Measurements from ENCODE around the gene TAOK1. TPM values are rescaled to one million over a fixed set of nuclear protein-coding genes. Genes with fewer than 3 reads are reported as not detected.

TAOK1 gene
- total and polyA plus RNA-seq, 2 donors (not counting 1 experiment from before 2014, with no cell fraction given): 9.8 to 80.7 TPM

GRCh38 chr17:29384901-29385300 is 5.3 kb upstream of the TAOK1 start:
- Mint-ChIP-seq H3K27me3 (no peaks in the 10 kb centered on the region), H3K27ac (no peak overlapping the region), H3K4me3 (no peak overlapping the region), H3K9me3 (ENCODE audit: insufficient read depth) (no peaks in the 10 kb centered on the region), H3K4me1 (peaks cover 4% of the 10 kb centered on the region)
- TF ChIP-seq CTCF (IDR thresholded peaks at IDR 0.05) (no peak), EZH2 (IDR thresholded peaks at IDR 0.05; ENCODE audit: borderline replicate concordance, insufficient read depth, low read depth, low read length, poor library complexity, severe bottlenecking) (no peak)
- Histone ChIP-seq H3K4me1 (ENCODE audit: control insufficient read depth in 2 of 2, insufficient read depth in 2 of 2, low read length in 2 of 2) (peaks cover 0 to 3% of the 10 kb centered on the region in 2 donors), H3K27ac (ENCODE audit: low read length in 2 of 2) (no peak overlapping the region), H3K9ac (ENCODE audit: low read length) (no peak overlapping the region), H3K27me3 (replicated peaks in 1 of 4; ENCODE audit: control extremely low read depth in 1 of 4, control insufficient read depth in 3 of 4, insufficient read depth in 4 of 4, low read length in 3 of 4) (no peaks in the 10 kb centered on the region), H4K20me1 (ENCODE audit: control insufficient read depth, insufficient read depth, low read length, poor library complexity, severe bottlenecking) (no peaks in the 10 kb centered on the region), H2AFZ (ENCODE audit: insufficient read depth, low read depth, low read length, poor library complexity, severe bottlenecking) (no peak overlapping the region), H3K4me3 (ENCODE audit: control extremely low read depth in 1 of 5, extremely low read depth in 1 of 5, insufficient read depth in 1 of 5, low read depth in 2 of 5, low read length in 4 of 5) (no peak overlapping the region), H3K9me3 (ENCODE audit: control extremely low read depth in 1 of 3, control insufficient read depth in 2 of 3, insufficient read depth in 1 of 3, low read length in 2 of 3) (no peaks in the 10 kb centered on the region), H3K79me2 (ENCODE audit: control insufficient read depth, insufficient read depth, low read length) (no peaks in the 10 kb centered on the region), H3K4me2 (replicated peaks; ENCODE audit: low read depth, low read length, poor library complexity, severe bottlenecking) (no peak overlapping the region), H3K36me3 (replicated peaks in 1 of 2; ENCODE audit: control extremely low read depth in 1 of 2, control insufficient read depth in 1 of 2, extremely low read depth in 1 of 2, insufficient read depth in 2 of 2, low read length in 1 of 2) (no peaks in the 10 kb centered on the region)
- no peak for DNase-seq
- ATAC-seq (ENCODE audit: low read depth): no peak
- CTCF ChIA-PET: interaction anchor here (1.2 to 5.0 kb wide), 2 partner anchors 12 to 15 kb away, joined by 4 to 27 read pairs; no protein-coding TSS in a partner anchor
- POLR2A ChIA-PET: no interaction called here
- 100% methylated on average over 1 of the region's 3 CpGs for WGBS (ENCODE audit: insufficient coverage)
- intact Hi-C loops (cut with micrococcal nuclease): no loop called here

GRCh38 chr17:29386760-29387159 is 3.4 kb upstream of the TAOK1 start:
- ChIA-PET CTCF (interaction anchor here (0.7 to 2.3 kb wide), 3 partner anchors 16 to 184 kb away, joined by 3 to 8 read pairs (median 4); no protein-coding TSS in a partner anchor), POLR2A (no interaction called here)
- Histone ChIP-seq H4K20me1 (ENCODE audit: control insufficient read depth, insufficient read depth, low read length, poor library complexity, severe bottlenecking) (no peaks in the 10 kb centered on the region), H2AFZ (ENCODE audit: insufficient read depth, low read depth, low read length, poor library complexity, severe bottlenecking) (no peak overlapping the region), H3K9me3 (ENCODE audit: control extremely low read depth in 1 of 3, control insufficient read depth in 2 of 3, insufficient read depth in 1 of 3, low read length in 2 of 3) (no peaks in the 10 kb centered on the region), H3K4me1 (ENCODE audit: control insufficient read depth in 2 of 2, insufficient read depth in 2 of 2, low read length in 2 of 2) (peaks cover 6 to 9% of the 10 kb centered on the region in 2 donors), H3K27me3 (replicated peaks in 1 of 4; ENCODE audit: control extremely low read depth in 1 of 4, control insufficient read depth in 3 of 4, insufficient read depth in 4 of 4, low read length in 3 of 4) (no peaks in the 10 kb centered on the region), H3K79me2 (ENCODE audit: control insufficient read depth, insufficient read depth, low read length) (peaks cover 14% of the 10 kb centered on the region), H3K4me2 (replicated peaks; ENCODE audit: low read depth, low read length, poor library complexity, severe bottlenecking) (no peak overlapping the region), H3K27ac (ENCODE audit: low read length in 2 of 2) (no peak overlapping the region), H3K4me3 (ENCODE audit: control extremely low read depth in 1 of 5, extremely low read depth in 1 of 5, insufficient read depth in 1 of 5, low read depth in 2 of 5, low read length in 4 of 5) (no peak overlapping the region), H3K36me3 (replicated peaks in 1 of 2; ENCODE audit: control extremely low read depth in 1 of 2, control insufficient read depth in 1 of 2, extremely low read depth in 1 of 2, insufficient read depth in 2 of 2, low read length in 1 of 2) (no peaks in the 10 kb centered on the region), H3K9ac (ENCODE audit: low read length) (no peak overlapping the region)
- no peak for TF ChIP-seq CTCF (IDR thresholded peaks at IDR 0.05)
- TF ChIP-seq EZH2 (IDR thresholded peaks at IDR 0.05; ENCODE audit: borderline replicate concordance, insufficient read depth, low read depth, low read length, poor library complexity, severe bottlenecking): no peak
- DNase-seq (no peak), ATAC-seq (ENCODE audit: low read depth) (no peak)
- WGBS (ENCODE audit: insufficient coverage): 100% methylated on average over 1 of the region's 4 CpGs
- intact Hi-C loops (cut with micrococcal nuclease): no loop called here
- H3K27me3 Mint-ChIP-seq: no peaks in the 10 kb centered on the region
- no peak overlapping the region for H3K4me3 Mint-ChIP-seq
- no peaks in the 10 kb centered on the region for H3K9me3 Mint-ChIP-seq (ENCODE audit: insufficient read depth)
- H3K4me1 Mint-ChIP-seq: peaks cover 13% of the 10 kb centered on the region
- H3K27ac Mint-ChIP-seq: no peak overlapping the region

Data from B cell (primary cell).